ENCODE data around the gene TAS2R30.

- no peak for TF ChIP-seq POLR2A (IDR thresholded peaks at IDR 0.05; ENCODE audit: extremely low read depth, insufficient read length)
- TF ChIP-seq MAX (IDR thresholded peaks at IDR 0.05; ENCODE audit: low read depth, low read length), result no peak
- TF ChIP-seq MYC (IDR thresholded peaks at IDR 0.05; ENCODE audit: low read depth, low read length), result no peak
- TF ChIP-seq, protein P1, sequence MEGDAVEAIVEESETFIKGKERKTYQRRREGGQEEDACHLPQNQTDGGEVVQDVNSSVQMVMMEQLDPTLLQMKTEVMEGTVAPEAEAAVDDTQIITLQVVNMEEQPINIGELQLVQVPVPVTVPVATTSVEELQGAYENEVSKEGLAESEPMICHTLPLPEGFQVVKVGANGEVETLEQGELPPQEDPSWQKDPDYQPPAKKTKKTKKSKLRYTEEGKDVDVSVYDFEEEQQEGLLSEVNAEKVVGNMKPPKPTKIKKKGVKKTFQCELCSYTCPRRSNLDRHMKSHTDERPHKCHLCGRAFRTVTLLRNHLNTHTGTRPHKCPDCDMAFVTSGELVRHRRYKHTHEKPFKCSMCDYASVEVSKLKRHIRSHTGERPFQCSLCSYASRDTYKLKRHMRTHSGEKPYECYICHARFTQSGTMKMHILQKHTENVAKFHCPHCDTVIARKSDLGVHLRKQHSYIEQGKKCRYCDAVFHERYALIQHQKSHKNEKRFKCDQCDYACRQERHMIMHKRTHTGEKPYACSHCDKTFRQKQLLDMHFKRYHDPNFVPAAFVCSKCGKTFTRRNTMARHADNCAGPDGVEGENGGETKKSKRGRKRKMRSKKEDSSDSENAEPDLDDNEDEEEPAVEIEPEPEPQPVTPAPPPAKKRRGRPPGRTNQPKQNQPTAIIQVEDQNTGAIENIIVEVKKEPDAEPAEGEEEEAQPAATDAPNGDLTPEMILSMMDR (IDR thresholded peaks at IDR 0.05; ENCODE audit: low read depth, low read length), result no peak
These were observed 48.1 kb upstream of the TAS2R30 start for GRCh38 chr12:11182529-11182928.

Data from NB4 (cell line).